Liver (tissue), 9 donors: ENCODE data around the gene PPP2R3B. TPM values are rescaled to one million over a fixed set of nuclear protein-coding genes. Genes with fewer than 3 reads are reported as not detected.
"Not testable (repeated sequence)": the region's sequence is repeated elsewhere in the genome, so short reads cannot be mapped to it uniquely, and the experiment has no call there.

ENCODE experiments used
- DNase-seq: peaks from one replicate; pipeline ENCODE4 v3.0.0-alpha.2; 2017; ENCODE audit warnings: low spot score
- H3K27ac ChIP-seq, 2 donors: one replicate each; pipeline ENCODE4 v1.7.0; 2013; ENCODE audit warnings: inconsistent platforms in 2 of 2, low read length in 2 of 2, control low read depth in 1 of 2, low read depth in 1 of 2, mild to moderate bottlenecking in 1 of 2
- H3K27me3 ChIP-seq, 4 donors: one replicate each; pipeline versions ENCODE4 v1.6.1 to v1.7.0; 2013; ENCODE audit warnings: low read length in 3 of 4, inconsistent platforms in 1 of 4, mild to moderate bottlenecking in 1 of 4, moderate library complexity in 1 of 4; ENCODE audit not compliant: control insufficient read depth in 4 of 4, insufficient read depth in 4 of 4
- H3K36me3 ChIP-seq, 4 donors: one replicate each; pipeline versions ENCODE4 v1.6.1 to v1.7.0; 2013; ENCODE audit warnings: low read length in 3 of 4, mild to moderate bottlenecking in 3 of 4, low read depth in 1 of 4, moderate library complexity in 1 of 4; ENCODE audit not compliant: control insufficient read depth in 4 of 4, insufficient read depth in 3 of 4
- H3K4me1 ChIP-seq, 4 donors: one replicate each; pipeline versions ENCODE4 v1.6.1 to v1.7.0; 2013; ENCODE audit warnings: low read length in 3 of 4, mild to moderate bottlenecking in 3 of 4, moderate library complexity in 1 of 4; ENCODE audit not compliant: control insufficient read depth in 4 of 4, insufficient read depth in 4 of 4
- H3K4me3 ChIP-seq, 3 donors: one replicate each; pipeline versions ENCODE4 v1.6.1 to v1.7.0; 2013; ENCODE audit warnings: low read length in 3 of 3, control low read depth in 1 of 3, low read depth in 1 of 3, mild to moderate bottlenecking in 1 of 3
- H3K9ac ChIP-seq, 2 donors: one replicate each; pipeline ENCODE4 v1.7.0; 2013; ENCODE audit warnings: low read length in 2 of 2, mild to moderate bottlenecking in 2 of 2, moderate library complexity in 2 of 2, control low read depth in 1 of 2, low read depth in 1 of 2
- H3K9me3 ChIP-seq, 4 donors: one replicate each; pipeline versions ENCODE4 v1.6.1 to v1.7.0; 2013; ENCODE audit warnings: low read length in 3 of 4; ENCODE audit not compliant: control insufficient read depth in 4 of 4
- CTCF ChIP-seq: fragments of 150-350 bp; IDR thresholded peaks from 2 replicates; pipeline ENCODE4 v1.5.1; 2017; ENCODE audit warnings: improper control_type of control experiment, low read depth, low read length; ENCODE audit not compliant: missing input control
- EGR1 ChIP-seq, 2 donors: IDR thresholded peaks; 2 replicates each; pipeline ENCODE4 v1.6.1; 2016 to 2018; ENCODE audit warnings: antibody characterized with exemption in 2 of 2, low read depth in 2 of 2
- FOXA1 ChIP-seq: IDR thresholded peaks from 2 replicates; pipeline ENCODE4 v1.6.1; 2016; ENCODE audit warnings: antibody characterized with exemption
- FOXA2 ChIP-seq: IDR thresholded peaks from 2 replicates; pipeline ENCODE4 v1.6.1; 2016; ENCODE audit warnings: antibody characterized with exemption
- GABPA ChIP-seq, 2 donors: IDR thresholded peaks in 1 of 2; conservative IDR thresholded peaks in 1 of 2; 2 replicates each; pipeline ENCODE4 v1.6.1; 2016; ENCODE audit warnings: antibody characterized with exemption in 2 of 2, mild to moderate bottlenecking in 1 of 2, moderate library complexity in 1 of 2
- HNF4A ChIP-seq, 2 donors: conservative IDR thresholded peaks; 2 replicates each; pipeline ENCODE4 v1.6.1; 2016; ENCODE audit warnings: antibody characterized with exemption in 2 of 2, mild to moderate bottlenecking in 2 of 2
- HNF4G ChIP-seq: IDR thresholded peaks from 2 replicates; pipeline ENCODE4 v1.6.1; 2016; ENCODE audit warnings: antibody characterized with exemption
- JUND ChIP-seq, 2 donors: IDR thresholded peaks; 2 replicates each; pipeline ENCODE4 v1.6.1; 2016; ENCODE audit warnings: antibody characterized with exemption in 2 of 2
- MAX ChIP-seq: IDR thresholded peaks from 2 replicates; pipeline ENCODE4 v1.6.1; 2016; ENCODE audit warnings: antibody characterized with exemption
- NR2F2 ChIP-seq: IDR thresholded peaks from 2 replicates; pipeline ENCODE4 v1.6.1; 2016; ENCODE audit warnings: antibody characterized with exemption
- RAD21 ChIP-seq, 2 donors: IDR thresholded peaks; 2 replicates each; pipeline ENCODE4 v1.6.1; 2016; ENCODE audit warnings: antibody characterized with exemption in 2 of 2, mild to moderate bottlenecking in 2 of 2
- SP1 ChIP-seq: IDR thresholded peaks from 2 replicates; pipeline ENCODE4 v1.6.1; 2018; ENCODE audit warnings: antibody characterized with exemption, mild to moderate bottlenecking
- YY1 ChIP-seq: IDR thresholded peaks from 2 replicates; pipeline ENCODE4 v1.6.1; 2016; ENCODE audit warnings: antibody characterized with exemption, mild to moderate bottlenecking
- WGBS: extraction: QIAGEN DNeasy Blood & Tissue Kit; methylation state at CpG from one replicate; pipeline ENCODE4 v1.1.7; 2013; 5-methylcytosine and 5-hydroxymethylcytosine counted together
- polyA plus RNA-seq, 2 donors: library from polyadenylated mRNA; stranded (reverse) in 1 of 2; unstranded in 1 of 2; fragments of 200-250 nt in 1 of 2; fragments of >200 nt in 1 of 2; fragmentation: Nextera tagmentation in 1 of 2; extraction: Ambion mirVana in 1 of 2; gene quantifications; one replicate each; pipeline versions ENCODE4 v1.2.1 to v1.2.3, GENCODE V29; 2013 to 2015
- total RNA-seq, 2 donors: library from RNA; depleted of rRNA; stranded (reverse); fragments of >200 nt; gene quantifications; one replicate each; pipeline ENCODE4 v1.2.3, GENCODE V29; 2014
- TF ChIP-seq, protein P1 (sequence below): IDR thresholded peaks from 2 replicates; pipeline ENCODE4 v1.6.1; 2016; ENCODE audit warnings: antibody characterized with exemption, mild to moderate bottlenecking
- TF ChIP-seq, protein P2 (sequence below): IDR thresholded peaks from 2 replicates; pipeline ENCODE4 v1.6.1; 2016; ENCODE audit warnings: antibody characterized with exemption
- TF ChIP-seq, protein P3 (sequence below): IDR thresholded peaks from 2 replicates; pipeline ENCODE4 v1.6.1; 2016; ENCODE audit warnings: antibody characterized with exemption
- donor health status: healthy.
- donor health status: healthy.
- donor health status: healthy.
- donor health status: healthy.
- donor health status: healthy.

The PPP2R3B gene
- total and polyA plus RNA-seq, 4 donors = 1.2 to 8.2 (median 4.3) TPM

GRCh38 chrX:352181-352580 is 34.5 kb downstream of the PPP2R3B start (continued):
- TF ChIP-seq NR2F2 (no peak), SP1 (no peak), GABPA (IDR thresholded peaks at IDR 0.05 in 1 of 2, conservative IDR thresholded peaks at IDR 0.05 in 1 of 2) (no peak)
- TF ChIP-seq, protein P1, sequence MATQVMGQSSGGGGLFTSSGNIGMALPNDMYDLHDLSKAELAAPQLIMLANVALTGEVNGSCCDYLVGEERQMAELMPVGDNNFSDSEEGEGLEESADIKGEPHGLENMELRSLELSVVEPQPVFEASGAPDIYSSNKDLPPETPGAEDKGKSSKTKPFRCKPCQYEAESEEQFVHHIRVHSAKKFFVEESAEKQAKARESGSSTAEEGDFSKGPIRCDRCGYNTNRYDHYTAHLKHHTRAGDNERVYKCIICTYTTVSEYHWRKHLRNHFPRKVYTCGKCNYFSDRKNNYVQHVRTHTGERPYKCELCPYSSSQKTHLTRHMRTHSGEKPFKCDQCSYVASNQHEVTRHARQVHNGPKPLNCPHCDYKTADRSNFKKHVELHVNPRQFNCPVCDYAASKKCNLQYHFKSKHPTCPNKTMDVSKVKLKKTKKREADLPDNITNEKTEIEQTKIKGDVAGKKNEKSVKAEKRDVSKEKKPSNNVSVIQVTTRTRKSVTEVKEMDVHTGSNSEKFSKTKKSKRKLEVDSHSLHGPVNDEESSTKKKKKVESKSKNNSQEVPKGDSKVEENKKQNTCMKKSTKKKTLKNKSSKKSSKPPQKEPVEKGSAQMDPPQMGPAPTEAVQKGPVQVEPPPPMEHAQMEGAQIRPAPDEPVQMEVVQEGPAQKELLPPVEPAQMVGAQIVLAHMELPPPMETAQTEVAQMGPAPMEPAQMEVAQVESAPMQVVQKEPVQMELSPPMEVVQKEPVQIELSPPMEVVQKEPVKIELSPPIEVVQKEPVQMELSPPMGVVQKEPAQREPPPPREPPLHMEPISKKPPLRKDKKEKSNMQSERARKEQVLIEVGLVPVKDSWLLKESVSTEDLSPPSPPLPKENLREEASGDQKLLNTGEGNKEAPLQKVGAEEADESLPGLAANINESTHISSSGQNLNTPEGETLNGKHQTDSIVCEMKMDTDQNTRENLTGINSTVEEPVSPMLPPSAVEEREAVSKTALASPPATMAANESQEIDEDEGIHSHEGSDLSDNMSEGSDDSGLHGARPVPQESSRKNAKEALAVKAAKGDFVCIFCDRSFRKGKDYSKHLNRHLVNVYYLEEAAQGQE = no peak

- no peak overlapping the region for H3K9ac ChIP-seq
- H3K27ac ChIP-seq = no peak overlapping the region
- DNase-seq = no peak
- no peaks in the 10 kb centered on the region for H3K4me1 ChIP-seq
- no peaks in the 10 kb centered on the region for H3K9me3 ChIP-seq
- TF ChIP-seq YY1 (no peak), CTCF (no peak)
- TF ChIP-seq, protein P2, sequence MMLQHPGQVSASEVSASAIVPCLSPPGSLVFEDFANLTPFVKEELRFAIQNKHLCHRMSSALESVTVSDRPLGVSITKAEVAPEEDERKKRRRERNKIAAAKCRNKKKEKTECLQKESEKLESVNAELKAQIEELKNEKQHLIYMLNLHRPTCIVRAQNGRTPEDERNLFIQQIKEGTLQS = no peak
- H3K27me3 ChIP-seq = no peaks in the 10 kb centered on the region
- WGBS = 97% methylated on average over 10 of the region's 10 CpGs
- H3K36me3 ChIP-seq = peaks cover 0 to 3% (median 1%) of the 10 kb centered on the region in 4 donors
- no peak overlapping the region for H3K4me3 ChIP-seq
Measured at GRCh38 chrX:351736-352135, 35.0 kb downstream of the PPP2R3B start.

- not testable (repeated sequence) for H3K4me3 ChIP-seq, DNase-seq, H3K27ac ChIP-seq, H3K9me3 ChIP-seq, H3K36me3 ChIP-seq, H3K4me1 ChIP-seq, H3K27me3 ChIP-seq, H3K9ac ChIP-seq
- 98% methylated on average over 11 of the region's 13 CpGs for WGBS
Measured at GRCh38 chrX:351324-351641, 35.4 kb downstream of the PPP2R3B start.

DNA sequence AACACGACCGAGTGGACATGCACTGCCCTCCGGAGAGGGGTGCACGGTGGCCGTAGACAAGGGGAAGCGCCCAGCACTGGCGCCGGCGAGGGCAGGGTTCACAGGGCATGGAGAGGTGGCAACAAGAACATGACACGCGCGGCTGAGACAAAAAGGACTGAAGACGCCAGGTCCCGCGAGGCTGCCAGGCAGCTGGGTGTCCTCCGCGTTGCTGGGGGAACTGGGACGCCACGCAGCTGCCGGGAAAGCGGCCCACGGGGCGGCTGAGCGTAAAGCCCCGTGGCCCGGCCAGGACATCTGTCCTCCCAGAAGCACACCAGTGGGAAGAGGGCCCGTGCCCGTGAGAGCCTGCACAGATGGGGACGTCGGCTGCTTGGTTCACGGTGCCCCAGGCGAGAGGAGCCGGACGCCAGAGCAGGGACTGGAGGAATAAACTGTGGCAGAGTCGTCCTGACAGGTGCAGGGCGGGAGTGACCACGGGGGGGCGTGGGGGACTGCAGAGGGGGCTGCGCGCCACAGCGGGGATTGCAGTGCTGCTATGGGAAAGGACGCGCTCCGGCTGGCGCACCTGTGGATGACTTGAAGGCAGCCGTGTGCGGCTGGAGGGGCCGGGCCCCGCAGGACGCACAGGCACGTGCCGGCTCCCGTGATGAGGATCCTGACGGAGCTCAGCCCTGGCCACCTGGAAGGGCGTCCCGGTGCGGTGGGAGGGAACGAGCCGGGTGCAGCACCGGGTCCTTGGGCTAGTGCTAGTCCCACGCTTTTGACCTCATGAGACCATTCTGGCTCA is 36.0 kb downstream of the PPP2R3B start:
- 97% methylated on average over 61 of the region's 61 CpGs for WGBS
- no peak overlapping the region for H3K27ac ChIP-seq
- no peak for TF ChIP-seq SP1
- no peak for TF ChIP-seq HNF4A (conservative IDR thresholded peaks at IDR 0.05)
- TF ChIP-seq CTCF = no peak
- no peak for TF ChIP-seq YY1
- no peak for TF ChIP-seq MAX
- TF ChIP-seq FOXA1 = no peak
- no peak for TF ChIP-seq JUND (IDR thresholded peaks at IDR 0.05)
- TF ChIP-seq, protein P3, sequence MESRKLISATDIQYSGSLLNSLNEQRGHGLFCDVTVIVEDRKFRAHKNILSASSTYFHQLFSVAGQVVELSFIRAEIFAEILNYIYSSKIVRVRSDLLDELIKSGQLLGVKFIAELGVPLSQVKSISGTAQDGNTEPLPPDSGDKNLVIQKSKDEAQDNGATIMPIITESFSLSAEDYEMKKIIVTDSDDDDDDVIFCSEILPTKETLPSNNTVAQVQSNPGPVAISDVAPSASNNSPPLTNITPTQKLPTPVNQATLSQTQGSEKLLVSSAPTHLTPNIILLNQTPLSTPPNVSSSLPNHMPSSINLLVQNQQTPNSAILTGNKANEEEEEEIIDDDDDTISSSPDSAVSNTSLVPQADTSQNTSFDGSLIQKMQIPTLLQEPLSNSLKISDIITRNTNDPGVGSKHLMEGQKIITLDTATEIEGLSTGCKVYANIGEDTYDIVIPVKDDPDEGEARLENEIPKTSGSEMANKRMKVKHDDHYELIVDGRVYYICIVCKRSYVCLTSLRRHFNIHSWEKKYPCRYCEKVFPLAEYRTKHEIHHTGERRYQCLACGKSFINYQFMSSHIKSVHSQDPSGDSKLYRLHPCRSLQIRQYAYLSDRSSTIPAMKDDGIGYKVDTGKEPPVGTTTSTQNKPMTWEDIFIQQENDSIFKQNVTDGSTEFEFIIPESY = no peak
- no peak for TF ChIP-seq FOXA2
- TF ChIP-seq HNF4G = no peak
- no peak for TF ChIP-seq EGR1 (IDR thresholded peaks at IDR 0.05; ENCODE audit: low read depth in 2 of 2)
- TF ChIP-seq RAD21 (IDR thresholded peaks at IDR 0.05) = no peak

More for the DNA sequence above, 36.0 kb downstream of the PPP2R3B start:
- no peaks in the 10 kb centered on the region for H3K9me3 ChIP-seq
- no peak overlapping the region for H3K4me3 ChIP-seq
- peaks cover 0 to 2% (median under 1%) of the 10 kb centered on the region in 4 donors for H3K36me3 ChIP-seq
- H3K4me1 ChIP-seq = no peaks in the 10 kb centered on the region
- no peak overlapping the region for H3K9ac ChIP-seq
- no peak for DNase-seq
- H3K27me3 ChIP-seq = no peaks in the 10 kb centered on the region
